ENCODE data around the gene ICA1. TPM values are rescaled to one million over a fixed set of nuclear protein-coding genes. Genes with fewer than 3 reads are reported as not detected.
A peak's percentile ranks its signal among the peaks of the same experiment; 100 is the strongest.

ICA1 gene
- total RNA-seq, 5 donors from 2014 or later (not counting 1 experiment from before 2014, with no cell fraction given), result 0.82 to 2.4 (median 1.1) TPM

GRCh38 chr7:8125680-8126444 lies 136.1 kb downstream of the ICA1 start:
- H3K36me3 ChIP-seq (ENCODE audit: control insufficient read depth in 2 of 2, extremely low read depth in 1 of 2, insufficient read depth in 1 of 2, low read length in 1 of 2), result no peaks in the 10 kb centered on the region
- H3K4me3 Mint-ChIP-seq, result peak overlapping the region; percentile 45 to 77 (median 66)
- peaks cover 5% of the 10 kb centered on the region for H3K36me3 Mint-ChIP-seq
- ATAC-seq (replicated peaks in 1 of 4) (peak; percentile 97 to 99 (median 98)), DNase-seq (peak; percentile 67 to 91 (median 79))
- H3K4me1 Mint-ChIP-seq, result peaks cover 84 to 86% (median 85%) of the 10 kb centered on the region in 3 donors
- ChIA-PET POLR2A (interaction anchor here (0.5 to 1.9 kb wide), 8 partner anchors 8 to 181 kb away, joined by 3 to 7 read pairs (median 3); no protein-coding TSS in a partner anchor), CTCF (interaction anchor here (0.6 to 2.0 kb wide), 9 partner anchors 9 to 486 kb away, joined by 3 to 12 read pairs (median 5); partner anchors contain the start of gene UMAD1 (in 1 of the 2))
- WGBS (ENCODE audit: insufficient coverage), result 10% methylated on average over 4 of the region's 8 CpGs
- H3K27ac Mint-ChIP-seq, result peak overlapping the region; percentile 99 to 100
- peaks cover 44 to 73% of the 10 kb centered on the region in 2 experiments for H3K4me1 ChIP-seq (ENCODE audit: control insufficient read depth in 1 of 2, extremely low read depth in 1 of 2, insufficient read depth in 2 of 2, low read length in 2 of 2)
- H3K27me3 ChIP-seq (replicated peaks in 1 of 2; ENCODE audit: control insufficient read depth in 2 of 2, extremely low read depth in 1 of 2, insufficient read depth in 2 of 2, low read length in 1 of 2), result no peaks in the 10 kb centered on the region
- H3K27ac ChIP-seq (ENCODE audit: low read length), result peak overlapping the region; percentile 92
- H3K9me3 ChIP-seq, result no peaks in the 10 kb centered on the region
- H3K4me3 ChIP-seq (ENCODE audit: control insufficient read depth in 1 of 2, extremely low read depth in 1 of 2, low read length in 1 of 2), result peak overlapping the region; percentile 5 to 10
- no peaks in the 10 kb centered on the region for H3K9me3 Mint-ChIP-seq
- H3K27me3 Mint-ChIP-seq, result no peaks in the 10 kb centered on the region

DNA sequence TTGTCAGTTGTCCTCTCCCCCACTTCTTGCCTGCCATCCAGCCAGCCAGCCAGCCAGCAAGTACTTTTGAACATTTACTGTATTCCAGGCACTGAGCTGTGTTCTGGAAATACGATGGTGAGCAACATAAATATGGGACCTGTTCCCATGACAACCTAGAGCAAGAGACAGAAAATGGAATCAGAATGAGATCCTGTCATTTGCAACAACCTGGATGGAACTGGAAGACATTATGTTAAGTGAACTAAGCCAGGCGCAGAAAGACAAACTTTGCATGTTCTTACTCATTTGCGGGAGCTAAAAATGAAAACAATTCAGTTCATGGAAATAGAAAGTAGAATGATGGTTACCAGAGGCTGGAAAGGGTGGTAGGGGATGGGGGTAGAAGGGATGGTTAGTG lies 140.7 kb downstream of the ICA1 start:
- Histone ChIP-seq H3K4me3 (ENCODE audit: control insufficient read depth in 1 of 2, extremely low read depth in 1 of 2, low read length in 1 of 2) (no peak overlapping the region), H3K27ac (ENCODE audit: low read length) (no peak overlapping the region), H3K9me3 (no peaks in the 10 kb centered on the region), H3K27me3 (replicated peaks in 1 of 2; ENCODE audit: control insufficient read depth in 2 of 2, extremely low read depth in 1 of 2, insufficient read depth in 2 of 2, low read length in 1 of 2) (no peaks in the 10 kb centered on the region), H3K4me1 (ENCODE audit: control insufficient read depth in 1 of 2, extremely low read depth in 1 of 2, insufficient read depth in 2 of 2, low read length in 2 of 2) (peaks cover 17 to 48% of the 10 kb centered on the region in 2 experiments), H3K36me3 (ENCODE audit: control insufficient read depth in 2 of 2, extremely low read depth in 1 of 2, insufficient read depth in 1 of 2, low read length in 1 of 2) (no peaks in the 10 kb centered on the region)
- no peak for ATAC-seq (replicated peaks in 1 of 4)
- Mint-ChIP-seq H3K36me3 (peaks cover 4% of the 10 kb centered on the region), H3K9me3 (no peaks in the 10 kb centered on the region), H3K27ac (peak overlapping the region in 1 of 2 donors; percentile 68), H3K4me1 (peaks cover 64 to 70% (median 65%) of the 10 kb centered on the region in 3 donors), H3K27me3 (no peaks in the 10 kb centered on the region), H3K4me3 (peak overlapping the region in 1 of 3 donors; percentile 30)
- WGBS (ENCODE audit: insufficient coverage), result 90% methylated on average over 3 of the region's 3 CpGs
- ChIA-PET CTCF (no interaction called here), POLR2A (interaction anchor here in 1 of 2 donors (0.6 kb wide), 1 partner anchor 57 kb away, joined by 6 read pairs; no protein-coding TSS in a partner anchor)
- DNase-seq, result no peak

GRCh38 chr7:8120390-8121058 lies 141.4 kb downstream of the ICA1 start:
- 85% methylated on average over 7 of the region's 12 CpGs for WGBS (ENCODE audit: insufficient coverage)
- DNase-seq (no peak), ATAC-seq (replicated peaks in 1 of 4) (no peak)
- H3K27me3 Mint-ChIP-seq, result no peaks in the 10 kb centered on the region
- peaks cover 0 to 3% (median 0%) of the 10 kb centered on the region in 3 donors for H3K9me3 Mint-ChIP-seq
- peaks cover 64 to 70% (median 65%) of the 10 kb centered on the region in 3 donors for H3K4me1 Mint-ChIP-seq
- CTCF ChIA-PET, result no interaction called here
- POLR2A ChIA-PET, result no interaction called here
- Histone ChIP-seq H3K4me3 (ENCODE audit: control insufficient read depth in 1 of 2, extremely low read depth in 1 of 2, low read length in 1 of 2) (no peak overlapping the region), H3K36me3 (ENCODE audit: control insufficient read depth in 2 of 2, extremely low read depth in 1 of 2, insufficient read depth in 1 of 2, low read length in 1 of 2) (no peaks in the 10 kb centered on the region), H3K27ac (ENCODE audit: low read length) (no peak overlapping the region), H3K9me3 (no peaks in the 10 kb centered on the region), H3K4me1 (ENCODE audit: control insufficient read depth in 1 of 2, extremely low read depth in 1 of 2, insufficient read depth in 2 of 2, low read length in 2 of 2) (peaks cover 15 to 48% of the 10 kb centered on the region in 2 experiments), H3K27me3 (replicated peaks in 1 of 2; ENCODE audit: control insufficient read depth in 2 of 2, extremely low read depth in 1 of 2, insufficient read depth in 2 of 2, low read length in 1 of 2) (no peaks in the 10 kb centered on the region)
- H3K27ac Mint-ChIP-seq, result peak overlapping the region in 1 of 2 donors; percentile 68
- H3K36me3 Mint-ChIP-seq, result peaks cover 4% of the 10 kb centered on the region
- no peak overlapping the region for H3K4me3 Mint-ChIP-seq

DNA sequence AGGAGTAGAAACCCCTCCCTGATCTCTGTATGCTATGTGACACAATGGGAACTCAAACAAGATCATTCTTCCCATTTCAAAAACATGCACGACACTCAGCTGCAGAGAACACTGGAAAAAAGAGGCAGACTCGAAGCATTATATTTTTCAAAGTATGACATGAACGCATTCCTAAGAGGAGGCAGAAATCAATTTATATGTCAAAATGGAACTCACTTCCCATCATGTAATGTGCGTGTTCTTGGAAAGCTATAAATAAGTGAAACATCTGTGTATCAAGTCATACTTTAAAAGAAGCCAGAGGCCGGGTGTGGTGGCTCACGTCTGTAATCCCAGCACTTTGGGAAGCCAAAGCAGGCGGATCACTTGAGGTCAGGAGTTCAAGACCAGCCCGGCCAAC lies 142.7 kb downstream of the ICA1 start:
- H3K4me1 Mint-ChIP-seq, result peaks cover 64 to 70% (median 65%) of the 10 kb centered on the region in 3 donors
- Histone ChIP-seq H3K27me3 (replicated peaks in 1 of 2; ENCODE audit: control insufficient read depth in 2 of 2, extremely low read depth in 1 of 2, insufficient read depth in 2 of 2, low read length in 1 of 2) (no peaks in the 10 kb centered on the region), H3K27ac (ENCODE audit: low read length) (no peak overlapping the region), H3K4me1 (ENCODE audit: control insufficient read depth in 1 of 2, extremely low read depth in 1 of 2, insufficient read depth in 2 of 2, low read length in 2 of 2) (peaks cover 17 to 47% of the 10 kb centered on the region in 2 experiments), H3K36me3 (ENCODE audit: control insufficient read depth in 2 of 2, extremely low read depth in 1 of 2, insufficient read depth in 1 of 2, low read length in 1 of 2) (no peaks in the 10 kb centered on the region), H3K9me3 (no peaks in the 10 kb centered on the region), H3K4me3 (ENCODE audit: control insufficient read depth in 1 of 2, extremely low read depth in 1 of 2, low read length in 1 of 2) (no peak overlapping the region)
- POLR2A ChIA-PET, result no interaction called here
- 100% methylated on average over 5 of the region's 8 CpGs for WGBS (ENCODE audit: insufficient coverage)
- peaks cover 4% of the 10 kb centered on the region for H3K36me3 Mint-ChIP-seq
- H3K27ac Mint-ChIP-seq, result no peak overlapping the region
- no peak for ATAC-seq (replicated peaks in 1 of 4)
- peaks cover 0 to 3% (median 0%) of the 10 kb centered on the region in 3 donors for H3K9me3 Mint-ChIP-seq
- DNase-seq, result no peak
- no peak overlapping the region for H3K4me3 Mint-ChIP-seq
- H3K27me3 Mint-ChIP-seq, result no peaks in the 10 kb centered on the region
- CTCF ChIA-PET, result no interaction called here

- Histone ChIP-seq H3K27me3 (replicated peaks in 1 of 2; ENCODE audit: control insufficient read depth in 2 of 2, extremely low read depth in 1 of 2, insufficient read depth in 2 of 2, low read length in 1 of 2) (no peaks in the 10 kb centered on the region), H3K9me3 (no peaks in the 10 kb centered on the region), H3K36me3 (ENCODE audit: control insufficient read depth in 2 of 2, extremely low read depth in 1 of 2, insufficient read depth in 1 of 2, low read length in 1 of 2) (no peaks in the 10 kb centered on the region), H3K4me1 (ENCODE audit: control insufficient read depth in 1 of 2, extremely low read depth in 1 of 2, insufficient read depth in 2 of 2, low read length in 2 of 2) (peaks cover 18 to 46% of the 10 kb centered on the region in 2 experiments), H3K4me3 (ENCODE audit: control insufficient read depth in 1 of 2, extremely low read depth in 1 of 2, low read length in 1 of 2) (no peak overlapping the region), H3K27ac (ENCODE audit: low read length) (no peak overlapping the region)
- WGBS (ENCODE audit: insufficient coverage), result no CpG with 5 or more reads among the region's 2 CpGs
- ChIA-PET POLR2A (no interaction called here), CTCF (no interaction called here)
- Mint-ChIP-seq H3K36me3 (peaks cover 4% of the 10 kb centered on the region), H3K4me3 (peak overlapping the region in 1 of 3 donors; percentile 2), H3K4me1 (peaks cover 64 to 70% (median 66%) of the 10 kb centered on the region in 3 donors), H3K27ac (peak overlapping the region in 1 of 2 donors; percentile 64), H3K9me3 (peaks cover 0 to 3% (median 0%) of the 10 kb centered on the region in 3 donors), H3K27me3 (no peaks in the 10 kb centered on the region)
- DNase-seq, result no peak
- ATAC-seq (replicated peaks in 1 of 4), result no peak
Observed at GRCh38 chr7:8117195-8117594, 144.8 kb downstream of the ICA1 start.
